WERI-Rb-1 (cell line): ENCODE data around the gene RIPK3.
"Not testable (repeated sequence)": the region's sequence is repeated elsewhere in the genome, so short reads cannot be mapped to it uniquely, and the experiment has no call there.

Source experiments
- DNase-seq: peaks from one replicate; pipeline ENCODE4 v3.0.0-alpha.2; 2020
- H3K27ac ChIP-seq: fragments of 250-450 bp; sonication (Bioruptor Pico); 2 replicates; pipeline ENCODE4 v1.5.1; 2020; ENCODE audit warnings: mild to moderate bottlenecking, moderate library complexity
- H3K27me3 ChIP-seq: fragments of 250-450 bp; sonication (Bioruptor Pico); 2 replicates; pipeline ENCODE4 v1.5.1; 2021; ENCODE audit warnings: mild to moderate bottlenecking, low read depth, moderate library complexity; ENCODE audit not compliant: insufficient read depth, severe bottlenecking
- H3K36me3 ChIP-seq: fragments of 250-450 bp; sonication (Bioruptor Pico); 2 replicates; pipeline ENCODE4 v1.5.1; 2020; ENCODE audit warnings: mild to moderate bottlenecking, moderate library complexity
- H3K4me3 ChIP-seq: 2 replicates; pipeline ENCODE4 v1.5.1; 2011; ENCODE audit warnings: low read depth, mild to moderate bottlenecking, control low read depth, low read length
- H3K9me3 ChIP-seq: fragments of 250-450 bp; sonication (Bioruptor Pico); 2 replicates; pipeline ENCODE4 v1.5.1; 2021; ENCODE audit warnings: mild to moderate bottlenecking, moderate library complexity; ENCODE audit not compliant: severe bottlenecking
- TF ChIP-seq, protein P1 (sequence below): IDR thresholded peaks from 2 replicates; pipeline ENCODE4 v1.5.1; 2011; ENCODE audit warnings: low read depth, mild to moderate bottlenecking, control low read depth, inconsistent platforms, low read length

The RIPK3 gene

DNA sequence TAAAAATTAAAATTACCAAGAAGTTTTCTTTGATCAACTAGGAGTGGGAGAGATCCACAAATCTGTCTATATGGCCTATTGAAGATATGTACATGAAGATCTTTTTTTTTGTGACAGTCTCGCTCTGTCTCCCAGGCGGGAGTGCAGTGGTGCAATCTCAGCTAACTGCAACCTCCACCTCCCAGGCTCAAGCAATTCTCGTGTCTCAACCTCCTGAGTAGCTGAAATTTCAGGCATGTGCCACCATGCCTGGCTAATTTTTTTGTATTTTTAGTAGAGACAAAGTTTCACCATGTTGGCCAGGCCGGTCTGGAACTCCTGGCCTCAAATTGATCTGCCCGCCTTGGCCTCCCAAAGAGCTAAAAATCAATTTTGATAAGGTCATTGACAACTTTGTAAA lies 23.6 kb upstream of the RIPK3 start:
- no peaks in the 10 kb centered on the region for H3K36me3 ChIP-seq
- H3K27ac ChIP-seq, result no peak overlapping the region
- H3K9me3 ChIP-seq, result no peaks in the 10 kb centered on the region
- TF ChIP-seq, protein P1, sequence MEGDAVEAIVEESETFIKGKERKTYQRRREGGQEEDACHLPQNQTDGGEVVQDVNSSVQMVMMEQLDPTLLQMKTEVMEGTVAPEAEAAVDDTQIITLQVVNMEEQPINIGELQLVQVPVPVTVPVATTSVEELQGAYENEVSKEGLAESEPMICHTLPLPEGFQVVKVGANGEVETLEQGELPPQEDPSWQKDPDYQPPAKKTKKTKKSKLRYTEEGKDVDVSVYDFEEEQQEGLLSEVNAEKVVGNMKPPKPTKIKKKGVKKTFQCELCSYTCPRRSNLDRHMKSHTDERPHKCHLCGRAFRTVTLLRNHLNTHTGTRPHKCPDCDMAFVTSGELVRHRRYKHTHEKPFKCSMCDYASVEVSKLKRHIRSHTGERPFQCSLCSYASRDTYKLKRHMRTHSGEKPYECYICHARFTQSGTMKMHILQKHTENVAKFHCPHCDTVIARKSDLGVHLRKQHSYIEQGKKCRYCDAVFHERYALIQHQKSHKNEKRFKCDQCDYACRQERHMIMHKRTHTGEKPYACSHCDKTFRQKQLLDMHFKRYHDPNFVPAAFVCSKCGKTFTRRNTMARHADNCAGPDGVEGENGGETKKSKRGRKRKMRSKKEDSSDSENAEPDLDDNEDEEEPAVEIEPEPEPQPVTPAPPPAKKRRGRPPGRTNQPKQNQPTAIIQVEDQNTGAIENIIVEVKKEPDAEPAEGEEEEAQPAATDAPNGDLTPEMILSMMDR, result no peak
- no peak for DNase-seq
- no peaks in the 10 kb centered on the region for H3K27me3 ChIP-seq
- H3K4me3 ChIP-seq, result no peak overlapping the region

DNA sequence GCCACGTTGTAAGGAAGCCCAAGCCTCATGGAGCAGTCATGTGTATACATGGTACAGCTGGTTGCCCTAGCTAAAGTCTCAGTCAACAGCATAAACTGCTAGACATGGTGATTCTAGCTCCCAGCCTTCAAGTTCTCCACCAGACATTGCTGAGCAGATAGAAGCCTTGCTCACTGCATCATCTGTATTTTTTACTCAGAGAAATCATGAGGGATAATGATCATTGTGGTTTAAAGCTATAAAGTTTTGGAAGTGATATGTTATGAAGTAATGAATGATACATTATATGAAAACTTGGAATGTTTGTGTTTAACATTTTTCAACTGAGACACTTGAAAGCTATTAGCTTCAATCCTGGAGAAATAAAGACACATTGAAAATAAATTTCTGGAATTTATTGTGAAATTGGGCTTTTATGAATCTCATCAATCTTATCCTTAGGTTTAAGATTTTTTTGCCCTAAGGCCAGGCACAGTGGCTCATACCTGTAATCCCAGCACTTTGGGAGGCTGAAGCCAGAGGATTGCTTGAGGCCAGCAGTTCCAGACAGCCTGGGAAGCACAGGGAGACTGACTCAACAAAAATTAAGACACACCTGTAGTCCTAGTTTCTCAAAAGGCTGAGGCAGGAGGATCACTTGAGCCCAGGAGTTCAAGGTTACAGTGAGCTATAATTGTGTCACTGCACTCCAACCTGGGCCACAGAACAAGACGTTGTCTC lies 22.6 kb upstream of the RIPK3 start:
- H3K9me3 ChIP-seq, result no peaks in the 10 kb centered on the region
- TF ChIP-seq, protein P1, result no peak
- no peak for DNase-seq
- H3K4me3 ChIP-seq, result no peak overlapping the region
- H3K36me3 ChIP-seq, result no peaks in the 10 kb centered on the region
- H3K27ac ChIP-seq, result no peak overlapping the region
- H3K27me3 ChIP-seq, result no peaks in the 10 kb centered on the region

DNA sequence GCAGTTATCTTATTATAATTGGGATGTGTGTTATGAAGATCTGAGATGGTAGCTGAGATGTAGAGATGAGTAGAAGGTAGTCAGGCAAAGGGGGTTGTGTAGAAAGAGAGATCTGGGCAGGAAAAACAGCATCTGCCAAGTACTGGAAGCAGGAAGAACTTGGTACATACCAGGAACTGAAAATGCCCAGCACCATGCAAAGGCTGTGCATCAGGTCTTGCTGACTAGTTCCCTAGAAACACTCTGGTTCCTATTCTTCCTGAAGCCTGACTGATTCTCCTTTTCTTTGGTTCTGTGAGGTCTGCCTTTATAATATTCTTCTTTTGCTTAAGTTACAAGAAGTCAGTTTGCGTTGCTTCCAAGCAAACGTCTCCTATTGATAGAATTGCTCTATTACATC lies 21.5 kb upstream of the RIPK3 start:
- Histone ChIP-seq H3K36me3 (no peaks in the 10 kb centered on the region), H3K4me3 (no peak overlapping the region)

DNA sequence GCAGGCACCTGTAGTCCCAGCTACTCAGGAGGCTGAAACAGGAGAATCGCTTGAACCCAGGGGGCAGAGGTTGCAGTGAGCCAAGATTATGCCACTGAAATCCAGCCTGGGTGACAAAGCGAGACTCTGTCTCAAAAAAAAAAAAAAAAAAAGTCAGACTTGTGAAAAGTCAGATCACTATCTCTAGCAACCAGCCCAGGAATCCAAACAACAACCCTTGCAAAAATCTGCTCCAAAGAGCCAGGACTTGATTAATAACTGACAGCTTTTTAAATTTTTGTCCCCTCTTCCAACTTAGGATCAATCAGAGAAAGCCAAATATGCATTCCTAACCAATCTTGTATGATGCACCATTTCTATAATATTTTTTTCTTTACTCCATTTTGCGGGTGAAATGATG lies 20.5 kb upstream of the RIPK3 start:
- Histone ChIP-seq H3K27me3 (no peaks in the 10 kb centered on the region), H3K4me3 (no peak overlapping the region), H3K36me3 (no peaks in the 10 kb centered on the region), H3K27ac (no peak overlapping the region), H3K9me3 (no peaks in the 10 kb centered on the region)
- no peak for DNase-seq
- TF ChIP-seq, protein P1, result no peak

More for the DNA sequence above, 21.5 kb upstream of the RIPK3 start:
- H3K27ac ChIP-seq, result no peak overlapping the region
- no peak for DNase-seq
- no peaks in the 10 kb centered on the region for H3K27me3 ChIP-seq
- H3K9me3 ChIP-seq, result no peaks in the 10 kb centered on the region
- TF ChIP-seq, protein P1, result no peak

DNA sequence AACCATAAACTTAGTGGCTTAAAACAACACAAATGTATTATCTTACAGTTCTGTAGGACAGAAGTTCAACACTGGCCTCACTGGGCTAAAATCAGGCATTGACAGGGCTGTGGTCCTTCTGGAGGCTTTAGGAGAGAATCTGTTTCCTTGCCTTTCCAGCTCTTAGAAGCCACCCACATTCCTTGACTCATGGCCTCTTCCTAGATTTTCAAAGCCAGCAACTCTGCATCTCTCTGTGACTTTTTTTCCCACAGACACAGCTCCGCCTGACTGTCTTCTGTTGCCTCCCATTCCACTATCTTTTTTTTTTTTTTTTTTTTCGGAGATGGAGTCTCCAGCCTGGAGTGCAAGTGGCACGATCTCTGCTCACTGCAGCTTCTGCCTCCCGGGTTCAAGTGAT lies 16.4 kb upstream of the RIPK3 start:
- DNase-seq, result no peak
- H3K4me3 ChIP-seq, result no peak overlapping the region
- H3K9me3 ChIP-seq, result no peaks in the 10 kb centered on the region
- H3K27ac ChIP-seq, result no peak overlapping the region
- no peaks in the 10 kb centered on the region for H3K27me3 ChIP-seq
- TF ChIP-seq, protein P1, result no peak
- H3K36me3 ChIP-seq, result no peaks in the 10 kb centered on the region

DNA sequence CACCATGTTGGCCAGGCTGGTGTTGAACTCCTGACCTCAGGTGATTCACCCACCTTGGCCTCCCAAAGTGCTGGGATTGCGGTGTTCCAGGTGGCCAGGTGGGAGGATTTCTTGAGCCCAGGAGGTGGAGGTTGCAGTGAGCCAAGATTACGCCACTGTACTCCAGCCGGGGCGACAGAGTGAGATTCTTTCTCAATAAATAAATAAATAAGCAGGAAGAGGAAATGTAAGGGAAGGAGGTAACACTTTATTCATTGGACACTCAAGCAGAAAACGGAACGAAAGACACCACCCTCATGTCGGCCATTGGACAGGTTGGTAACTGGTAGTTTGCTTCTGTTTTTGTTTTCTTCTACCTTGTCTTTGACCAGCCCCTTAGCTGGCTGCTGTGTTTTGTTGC lies 15.2 kb upstream of the RIPK3 start:
- no peak overlapping the region for H3K4me3 ChIP-seq
- TF ChIP-seq, protein P1, result no peak
- no peaks in the 10 kb centered on the region for H3K36me3 ChIP-seq
- H3K27ac ChIP-seq, result no peak overlapping the region
- H3K9me3 ChIP-seq, result no peaks in the 10 kb centered on the region
- no peak for DNase-seq
- H3K27me3 ChIP-seq, result no peaks in the 10 kb centered on the region

DNA sequence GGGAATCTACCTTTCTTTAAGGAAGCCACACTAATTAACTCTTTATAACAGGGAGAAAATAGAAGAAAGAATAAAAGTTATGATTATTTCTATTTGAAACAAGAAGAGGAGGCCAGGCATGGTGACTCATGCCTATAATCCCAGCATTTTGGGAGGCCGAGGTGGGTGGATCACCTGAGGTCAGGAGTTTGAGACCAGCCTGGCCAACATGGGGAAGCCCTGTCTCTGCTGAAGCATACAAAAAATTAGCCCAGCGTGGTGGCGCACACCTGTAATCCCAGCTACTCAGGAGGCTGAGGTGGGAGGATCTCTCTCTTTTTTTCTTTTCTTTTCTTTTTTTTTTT lies 14.7 kb upstream of the RIPK3 start:
- not testable (repeated sequence) for H3K9me3 ChIP-seq, H3K4me3 ChIP-seq, H3K36me3 ChIP-seq, H3K27me3 ChIP-seq, H3K27ac ChIP-seq, DNase-seq
